GM12878 (cell line): ENCODE data around the gene C1orf50. TPM values are rescaled to one million over a fixed set of nuclear protein-coding genes. Genes with fewer than 3 reads are reported as not detected.

Experiments
- ATAC-seq: fragments of 200-7000 bp; cut with Tn5 transposase; 3 replicates; pipeline ENCODE4 v1.9.1; 2020; ENCODE audit warnings: mild to moderate bottlenecking, moderate library complexity
- BruUV-seq: library from RNA; stranded (reverse); fragments of 400-500 nt; replicated peaks from 2 replicates; lab custom pipeline; 2021; lab: Mats Ljungman, UMichigan
- CTCF ChIA-PET: fragments of 300-600 bp; sonication (Branson Sonifier 250); formaldehyde crosslinking; extraction: SDS; loops from one replicate; lab custom pipeline; 2021; ENCODE audit warnings: inconsistent platforms; lab: Yijun Ruan, JAX
- POLR2A ChIA-PET: fragments of 350-600 bp; formaldehyde crosslinking; extraction: SDS; loops from one replicate; lab custom pipeline; 2021; ENCODE audit warnings: inconsistent platforms; lab: Charles Lee
- RAD21 ChIA-PET: fragments of 300-600 bp; sonication (Branson Sonifier 250); formaldehyde crosslinking; loops from one replicate; lab custom pipeline; 2023; ENCODE audit warnings: antibody characterized with exemption; ENCODE audit not compliant: unreplicated experiment; lab: Charles Lee
- SMC1A ChIA-PET: fragments of 300-600 bp; sonication (Branson Sonifier 250); formaldehyde crosslinking; loops from one replicate; lab custom pipeline; 2023; ENCODE audit not compliant: unreplicated experiment, uncharacterized antibody; lab: Charles Lee
- DNase-seq: peaks from one replicate; pipeline ENCODE4 v3.0.0-alpha.2; 2011; ENCODE audit warnings: low read depth, low spot score
- FAIRE-seq: peaks from 3 replicates; lab custom pipeline; 2011; peaks lifted over from hg19 to GRCh38; lab: Jason Lieb, UNC
- H2AFZ ChIP-seq: 2 replicates; pipeline ENCODE4 v1.6.0; 2011; ENCODE audit warnings: low read depth, low read length, control low read depth; ENCODE audit not compliant: control insufficient read depth
- H3K27ac ChIP-seq: 2 replicates; pipeline ENCODE4 v1.5.1; 2011; ENCODE audit warnings: control low read depth; ENCODE audit not compliant: control insufficient read depth, insufficient read depth
- H3K27me3 ChIP-seq, 2 experiments: replicated peaks in 1 of 2; 2 replicates each; pipeline versions ENCODE4 v1.6.0 to v1.6.1; 2011; ENCODE audit warnings: low read length in 1 of 2; ENCODE audit not compliant: control insufficient read depth in 2 of 2, insufficient read depth in 2 of 2
- H3K36me3 ChIP-seq, 2 experiments: 2 replicates each; pipeline ENCODE4 v1.5.1; 2011; ENCODE audit warnings: low read length in 1 of 2; ENCODE audit not compliant: control insufficient read depth in 2 of 2, insufficient read depth in 2 of 2
- H3K4me1 ChIP-seq: 2 replicates; pipeline ENCODE4 v1.6.1; 2011; ENCODE audit warnings: mild to moderate bottlenecking, low read length, moderate library complexity, mixed read lengths; ENCODE audit not compliant: control insufficient read depth, insufficient read depth
- H3K4me2 ChIP-seq: 2 replicates; pipeline ENCODE4 v1.6.0; 2011; ENCODE audit warnings: control low read depth; ENCODE audit not compliant: control insufficient read depth, insufficient read depth
- H3K4me3 ChIP-seq: fragments of 200-600 bp; sonication (generic); 2 replicates; pipeline ENCODE4 v1.5.1; 2016
- H3K79me2 ChIP-seq: 2 replicates; pipeline ENCODE4 v1.6.0; 2011; ENCODE audit warnings: low read length; ENCODE audit not compliant: control insufficient read depth, insufficient read depth
- H3K9ac ChIP-seq: 2 replicates; pipeline ENCODE4 v1.8.0; 2011; ENCODE audit warnings: low read length, control low read depth, mixed read lengths; ENCODE audit not compliant: control insufficient read depth, insufficient read depth
- H3K9me3 ChIP-seq: replicated peaks from 3 replicates; pipeline ENCODE4 v1.5.1; 2011; ENCODE audit warnings: mild to moderate bottlenecking, low read length; ENCODE audit not compliant: control insufficient read depth, insufficient read depth
- H4K20me1 ChIP-seq: 2 replicates; pipeline ENCODE4 v1.6.0; 2011; ENCODE audit not compliant: control insufficient read depth, insufficient read depth
- ETV6 ChIP-seq, 2 experiments: fragments of 450-650 bp in 1 of 2; IDR thresholded peaks in 1 of 2; conservative IDR thresholded peaks in 1 of 2; 2 replicates each; pipeline ENCODE4 v1.6.1; 2014; ENCODE audit warnings: antibody characterized with exemption in 1 of 2, borderline replicate concordance in 1 of 2, low read depth in 1 of 2, mild to moderate bottlenecking in 1 of 2, moderate library complexity in 1 of 2
- GATAD2B ChIP-seq: fragments of 450-650 bp; conservative IDR thresholded peaks from 2 replicates; pipeline ENCODE4 v1.6.1; 2017; ENCODE audit warnings: low read depth, mild to moderate bottlenecking, moderate library complexity
- IKZF1 ChIP-seq: fragments of 450-650 bp; conservative IDR thresholded peaks from 2 replicates; pipeline ENCODE4 v1.6.1; 2017; ENCODE audit warnings: antibody characterized with exemption, mild to moderate bottlenecking
- LARP7 ChIP-seq: fragments of 450-650 bp; IDR thresholded peaks from 2 replicates; pipeline ENCODE4 v1.6.1; 2017; ENCODE audit warnings: mild to moderate bottlenecking
- NFYA ChIP-seq: IDR thresholded peaks from 2 replicates; pipeline ENCODE4 v1.6.1; 2011; ENCODE audit warnings: low read depth, mild to moderate bottlenecking, low read length, improper control_type of control experiment, borderline replicate concordance
- NR2C1 ChIP-seq: fragments of 450-650 bp; IDR thresholded peaks from 2 replicates; pipeline ENCODE4 v1.6.1; 2017; ENCODE audit warnings: antibody characterized with exemption, mild to moderate bottlenecking, moderate library complexity
- RELA ChIP-seq: fragments of 450-650 bp; IDR thresholded peaks from 2 replicates; pipeline ENCODE4 v1.8.0; 2014; ENCODE audit warnings: borderline replicate concordance; ENCODE audit not compliant: partially characterized antibody
- STAT1 ChIP-seq: fragments of 450-650 bp; conservative IDR thresholded peaks from 2 replicates; pipeline ENCODE4 v1.6.1; 2014; ENCODE audit warnings: antibody characterized with exemption, mild to moderate bottlenecking
- TARDBP ChIP-seq: IDR thresholded peaks from 2 replicates; pipeline ENCODE4 v1.6.1; 2016; ENCODE audit warnings: borderline replicate concordance
- TCF7 ChIP-seq: IDR thresholded peaks from 2 replicates; pipeline ENCODE4 v1.6.1; 2014; ENCODE audit warnings: antibody characterized with exemption, borderline replicate concordance
- ZBTB4 ChIP-seq: fragments of 450-650 bp; formaldehyde crosslinking; IDR thresholded peaks from 2 replicates; pipeline ENCODE4 v1.4.0; 2022; ENCODE audit warnings: mild to moderate bottlenecking, moderate library complexity
- WGBS: methylation state at CpG from one replicate; pipeline ENCODE4 v1.1.6; 2016; ENCODE audit warnings: low lambda C conversion rate; ENCODE audit not compliant: insufficient replicate concordance, insufficient coverage; ENCODE audit errors: missing lambda C conversion rate; 5-methylcytosine and 5-hydroxymethylcytosine counted together
- in situ Hi-C: fragments of 300-500 bp; cut with MboI; formaldehyde crosslinking; loops from 9 replicates; pipeline ENCODE4 v1.14.3; 2018; ENCODE audit warnings: mixed read lengths
- intact Hi-C: fragments of 100-400 bp; cut with micrococcal nuclease; formaldehyde crosslinking; loops from one replicate; pipeline ENCODE4 v1.14.2; 2022; ENCODE audit not compliant: unreplicated experiment
- polyA plus RNA-seq, 11 experiments: library from polyadenylated mRNA; depleted of rRNA in 4 of 11; unstranded in 6 of 11; stranded (reverse) in 5 of 11; fragments of >200 nt; fragmentation: Nextera tagmentation in 4 of 11; fragmentation: Illumina TruSeq in 1 of 11; extraction: Ambion mirVana in 4 of 11; extraction: Trizol in 1 of 11; gene quantifications; 1 replicate in 1 of 11; 2 replicates in 10 of 11; pipeline versions ENCODE4 v1.2.1 to v1.2.3, GENCODE V29; 2011 to 2016; ENCODE audit warnings: inconsistent platforms in 2 of 11, missing spikeins in 2 of 11, low read depth in 1 of 11
- total RNA-seq, 4 experiments: library from RNA; depleted of rRNA in 3 of 4; stranded (reverse); fragments of >200 nt in 3 of 4; fragmentation: Illumina TruSeq in 1 of 4; extraction: Trizol in 1 of 4; gene quantifications; 2 replicates each; pipeline versions ENCODE4 v1.2.1 to v1.2.3, GENCODE V29; 2013 to 2021
- TF ChIP-seq, protein P1 (sequence below): fragments of 450-650 bp; IDR thresholded peaks from 2 replicates; pipeline ENCODE4 v1.6.1; 2016; ENCODE audit warnings: mild to moderate bottlenecking

Gene C1orf50
- total and polyA plus RNA-seq, 10 of the 15 experiments (the other 5 are each of a cell fraction or from before 2014, with no cell fraction given): 1.2 to 10.7 (median 6.7) TPM

GRCh38 chr1:42740851-42741580, 26.0 kb upstream of the C1orf50 start:
- H3K79me2 ChIP-seq: no peaks in the 10 kb centered on the region
- intact Hi-C loops (no loop called here), in situ Hi-C loops (no loop called here)
- RAD21 ChIA-PET: no interaction called here
- ATAC-seq (no peak), FAIRE-seq (no peak), DNase-seq (no peak)
- 38% methylated on average over 17 of the region's 19 CpGs for WGBS
- CTCF ChIA-PET: interaction anchor here (1.0 kb wide), 1 partner anchor 163 kb away, joined by 3 read pairs; no protein-coding TSS in a partner anchor
- SMC1A ChIA-PET: no interaction called here
- no peaks in the 10 kb centered on the region for H4K20me1 ChIP-seq
- BruUV-seq: no TSS peak
- H3K27me3 ChIP-seq: no peaks in the 10 kb centered on the region
- H3K4me1 ChIP-seq: peaks cover 11% of the 10 kb centered on the region
- H2AFZ ChIP-seq: no peak overlapping the region
- no peak overlapping the region for H3K4me2 ChIP-seq
- TF ChIP-seq TCF7: no peak
- no peak for TF ChIP-seq ZBTB4 (CRISPR knock-in tag)
- no peak overlapping the region for H3K4me3 ChIP-seq
- H3K9me3 ChIP-seq: no peaks in the 10 kb centered on the region
- no peak overlapping the region for H3K27ac ChIP-seq
- POLR2A ChIA-PET: no interaction called here
- no peak overlapping the region for H3K9ac ChIP-seq
- no peaks in the 10 kb centered on the region for H3K36me3 ChIP-seq

- no peak for DNase-seq
- ATAC-seq: no peak
- POLR2A ChIA-PET: no interaction called here
- no peaks in the 10 kb centered on the region for H4K20me1 ChIP-seq
- no peaks in the 10 kb centered on the region for H3K27me3 ChIP-seq
- no peak overlapping the region for H3K4me3 ChIP-seq
- H3K4me1 ChIP-seq: peaks cover 8% of the 10 kb centered on the region
- no peaks in the 10 kb centered on the region for H3K9me3 ChIP-seq
- BruUV-seq: no TSS peak
- in situ Hi-C loops (no loop called here), intact Hi-C loops (no loop called here)
- TF ChIP-seq GATAD2B (no peak), NFYA (no peak), IKZF1 (no peak), NR2C1 (no peak), TARDBP (no peak), ETV6 (conservative IDR thresholded peaks at IDR 0.05 in 1 of 2, IDR thresholded peaks at IDR 0.05 in 1 of 2; ENCODE audit: borderline replicate concordance in 1 of 2, low read depth in 1 of 2) (no peak), LARP7 (no peak), RELA (no peak), STAT1 (no peak)
- TF ChIP-seq, protein P1, sequence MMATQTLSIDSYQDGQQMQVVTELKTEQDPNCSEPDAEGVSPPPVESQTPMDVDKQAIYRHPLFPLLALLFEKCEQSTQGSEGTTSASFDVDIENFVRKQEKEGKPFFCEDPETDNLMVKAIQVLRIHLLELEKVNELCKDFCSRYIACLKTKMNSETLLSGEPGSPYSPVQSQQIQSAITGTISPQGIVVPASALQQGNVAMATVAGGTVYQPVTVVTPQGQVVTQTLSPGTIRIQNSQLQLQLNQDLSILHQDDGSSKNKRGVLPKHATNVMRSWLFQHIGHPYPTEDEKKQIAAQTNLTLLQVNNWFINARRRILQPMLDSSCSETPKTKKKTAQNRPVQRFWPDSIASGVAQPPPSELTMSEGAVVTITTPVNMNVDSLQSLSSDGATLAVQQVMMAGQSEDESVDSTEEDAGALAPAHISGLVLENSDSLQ: no peak
- no peak overlapping the region for H3K9ac ChIP-seq
- RAD21 ChIA-PET: no interaction called here
- CTCF ChIA-PET: no interaction called here
- 47% methylated on average over 4 of the region's 4 CpGs for WGBS
- no peak for FAIRE-seq
- no peaks in the 10 kb centered on the region for H3K79me2 ChIP-seq
- no peak overlapping the region for H3K27ac ChIP-seq
- peaks cover 0 to 4% of the 10 kb centered on the region in 2 experiments; a peak in 2 of 4 replicates for H3K36me3 ChIP-seq
- H3K4me2 ChIP-seq: no peak overlapping the region
- H2AFZ ChIP-seq: no peak overlapping the region
- SMC1A ChIA-PET: no interaction called here
Measured at GRCh38 chr1:42741706-42742105, 25.3 kb upstream of the C1orf50 start.
